Activated B cell treated with CpG ODN at 0.5 μM for 24 hours (primary cell): ENCODE data around the gene PRAC2. TPM values are rescaled to one million over a fixed set of nuclear protein-coding genes. Genes with fewer than 3 reads are reported as not detected.
"Not testable (repeated sequence)": the region's sequence is repeated elsewhere in the genome, so short reads cannot be mapped to it uniquely, and the experiment has no call there.

ENCODE experiments used
- ATAC-seq: fragments of 200-7000 bp; cut with Tn5 transposase; one replicate; pipeline ENCODE4 v1.10.0; 2021; ENCODE audit warnings: low read depth, mild to moderate bottlenecking, moderate library complexity
- CTCF ChIA-PET: fragments of 350-600 bp; sonication (Branson Sonifier 250); formaldehyde crosslinking; loops from one replicate; lab custom pipeline; 2021; ENCODE audit warnings: antibody characterized with exemption; lab: Charles Lee
- POLR2A ChIA-PET: fragments of 350-600 bp; sonication (Branson Sonifier 250); formaldehyde crosslinking; loops from one replicate; lab custom pipeline; 2021; ENCODE audit warnings: antibody characterized with exemption; lab: Charles Lee
- DNase-seq: peaks from one replicate; pipeline ENCODE4 v3.0.0; 2022
- H3K27ac Mint-ChIP-seq: one replicate; pipeline ENCODE4 v1.8.0; 2020; ENCODE audit warnings: mixed read lengths
- H3K27me3 Mint-ChIP-seq: one replicate; pipeline ENCODE4 v1.8.0; 2021; ENCODE audit warnings: mixed read lengths
- H3K36me3 Mint-ChIP-seq: one replicate; pipeline ENCODE4 v1.8.0; 2021; ENCODE audit warnings: low read depth, mixed read lengths
- H3K4me1 Mint-ChIP-seq: one replicate; pipeline ENCODE4 v1.8.0; 2021; ENCODE audit warnings: mixed read lengths
- H3K4me3 Mint-ChIP-seq: one replicate; pipeline ENCODE4 v1.8.0; 2020; ENCODE audit warnings: mild to moderate bottlenecking, mixed read lengths
- H3K9me3 Mint-ChIP-seq: one replicate; pipeline ENCODE4 v1.8.0; 2020; ENCODE audit warnings: mixed read lengths
- intact Hi-C: fragments of 100-400 bp; cut with micrococcal nuclease; formaldehyde crosslinking; loops from one replicate; pipeline ENCODE4 v1.15.1; 2024
- total RNA-seq: library from RNA; stranded (reverse); gene quantifications from 2 replicates; pipeline ENCODE4 v1.2.3, GENCODE V29; 2022
- TF ChIP-seq, protein P1 (sequence below): fragments of 200-600 bp; IDR thresholded peaks from one replicate; pipeline ENCODE4 v1.8.0; 2022; ENCODE audit warnings: antibody characterized with exemption, mild to moderate bottlenecking

Gene PRAC2
- total RNA-seq, 1 donor from 2014 or later = not detected

DNA sequence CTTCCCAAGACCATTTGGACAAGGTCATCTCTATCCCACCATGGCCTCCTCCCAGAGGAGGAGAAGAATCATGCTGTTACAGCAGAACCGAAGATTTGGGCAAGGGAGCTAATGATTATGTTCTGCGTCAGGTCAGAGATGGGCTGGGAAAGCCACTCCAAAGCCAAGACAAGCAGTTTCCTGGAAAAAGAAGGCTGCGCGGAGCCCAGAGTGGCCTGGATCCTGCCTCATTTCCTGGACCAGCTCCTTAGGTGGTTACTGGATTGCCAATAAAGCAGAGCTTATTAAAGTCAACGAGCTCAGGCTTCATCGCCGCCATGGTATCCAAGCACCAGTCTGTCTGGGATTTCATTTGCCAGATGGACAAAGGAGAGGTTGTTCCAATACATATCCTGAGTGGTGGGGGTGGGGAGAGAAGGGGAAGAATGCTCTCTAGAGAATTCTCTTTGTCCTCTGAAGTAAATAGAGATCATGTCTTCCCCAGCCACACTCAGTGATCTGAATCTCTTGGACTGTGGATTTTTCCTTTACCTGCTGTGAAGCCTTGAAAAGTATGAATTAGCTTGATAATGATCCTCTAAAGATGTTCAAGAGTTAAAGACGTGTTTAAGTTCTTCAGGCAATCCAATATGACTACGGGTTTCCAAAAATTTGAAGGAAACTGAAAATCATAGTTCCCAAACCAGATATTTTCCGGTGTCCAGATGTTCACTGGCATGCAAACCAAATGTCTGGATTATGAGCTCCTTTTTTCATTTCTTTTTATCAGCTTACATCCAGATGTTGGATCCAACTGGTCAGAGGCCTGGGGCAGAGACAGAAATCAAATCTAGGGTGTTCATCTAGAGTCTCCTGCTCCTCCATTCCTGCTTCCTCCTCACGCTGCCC, 18.4 kb upstream of the PRAC2 start:
- Mint-ChIP-seq H3K27me3 (peaks cover 50% of the 10 kb centered on the region), H3K27ac (no peak overlapping the region), H3K4me3 (no peak overlapping the region), H3K9me3 (no peaks in the 10 kb centered on the region), H3K36me3 (no peaks in the 10 kb centered on the region), H3K4me1 (no peaks in the 10 kb centered on the region)
- CTCF ChIA-PET = interaction anchor here (1.0 to 1.5 kb wide), 3 partner anchors 26 to 33 kb away, joined by 3 to 11 read pairs (median 4); no protein-coding TSS in a partner anchor
- ATAC-seq (no peak), DNase-seq (no peak)
- intact Hi-C loops = no loop called here
- POLR2A ChIA-PET = no interaction called here
- TF ChIP-seq, protein P1, sequence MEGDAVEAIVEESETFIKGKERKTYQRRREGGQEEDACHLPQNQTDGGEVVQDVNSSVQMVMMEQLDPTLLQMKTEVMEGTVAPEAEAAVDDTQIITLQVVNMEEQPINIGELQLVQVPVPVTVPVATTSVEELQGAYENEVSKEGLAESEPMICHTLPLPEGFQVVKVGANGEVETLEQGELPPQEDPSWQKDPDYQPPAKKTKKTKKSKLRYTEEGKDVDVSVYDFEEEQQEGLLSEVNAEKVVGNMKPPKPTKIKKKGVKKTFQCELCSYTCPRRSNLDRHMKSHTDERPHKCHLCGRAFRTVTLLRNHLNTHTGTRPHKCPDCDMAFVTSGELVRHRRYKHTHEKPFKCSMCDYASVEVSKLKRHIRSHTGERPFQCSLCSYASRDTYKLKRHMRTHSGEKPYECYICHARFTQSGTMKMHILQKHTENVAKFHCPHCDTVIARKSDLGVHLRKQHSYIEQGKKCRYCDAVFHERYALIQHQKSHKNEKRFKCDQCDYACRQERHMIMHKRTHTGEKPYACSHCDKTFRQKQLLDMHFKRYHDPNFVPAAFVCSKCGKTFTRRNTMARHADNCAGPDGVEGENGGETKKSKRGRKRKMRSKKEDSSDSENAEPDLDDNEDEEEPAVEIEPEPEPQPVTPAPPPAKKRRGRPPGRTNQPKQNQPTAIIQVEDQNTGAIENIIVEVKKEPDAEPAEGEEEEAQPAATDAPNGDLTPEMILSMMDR = no peak

DNA sequence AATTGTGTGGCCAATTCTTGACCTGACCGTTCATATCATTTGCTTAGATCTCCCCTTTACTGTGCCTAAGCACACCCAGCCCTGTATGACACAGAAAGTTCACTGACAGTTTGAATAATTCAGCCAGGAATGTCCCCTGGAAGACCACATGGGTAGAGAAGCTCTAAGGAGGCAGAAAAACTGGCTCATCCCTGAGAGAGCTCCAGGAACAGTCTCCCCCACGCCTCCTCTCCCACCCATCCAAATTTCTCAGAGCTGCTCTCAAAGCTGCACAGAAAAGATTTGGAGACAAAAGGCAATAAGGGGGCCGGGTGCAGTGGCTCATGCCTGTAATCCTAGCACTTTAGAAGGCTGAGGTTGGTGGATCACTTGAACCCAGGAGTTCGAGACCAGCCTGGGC, 11.9 kb upstream of the PRAC2 start:
- DNase-seq = no peak
- no peak for ATAC-seq
- Mint-ChIP-seq H3K27ac (no peak overlapping the region), H3K27me3 (peaks cover 64% of the 10 kb centered on the region), H3K4me3 (no peak overlapping the region), H3K36me3 (no peaks in the 10 kb centered on the region), H3K4me1 (no peaks in the 10 kb centered on the region), H3K9me3 (no peaks in the 10 kb centered on the region)
- ChIA-PET CTCF (no interaction called here), POLR2A (no interaction called here)
- TF ChIP-seq, protein P1 = no peak
- intact Hi-C loops = no loop called here

DNA sequence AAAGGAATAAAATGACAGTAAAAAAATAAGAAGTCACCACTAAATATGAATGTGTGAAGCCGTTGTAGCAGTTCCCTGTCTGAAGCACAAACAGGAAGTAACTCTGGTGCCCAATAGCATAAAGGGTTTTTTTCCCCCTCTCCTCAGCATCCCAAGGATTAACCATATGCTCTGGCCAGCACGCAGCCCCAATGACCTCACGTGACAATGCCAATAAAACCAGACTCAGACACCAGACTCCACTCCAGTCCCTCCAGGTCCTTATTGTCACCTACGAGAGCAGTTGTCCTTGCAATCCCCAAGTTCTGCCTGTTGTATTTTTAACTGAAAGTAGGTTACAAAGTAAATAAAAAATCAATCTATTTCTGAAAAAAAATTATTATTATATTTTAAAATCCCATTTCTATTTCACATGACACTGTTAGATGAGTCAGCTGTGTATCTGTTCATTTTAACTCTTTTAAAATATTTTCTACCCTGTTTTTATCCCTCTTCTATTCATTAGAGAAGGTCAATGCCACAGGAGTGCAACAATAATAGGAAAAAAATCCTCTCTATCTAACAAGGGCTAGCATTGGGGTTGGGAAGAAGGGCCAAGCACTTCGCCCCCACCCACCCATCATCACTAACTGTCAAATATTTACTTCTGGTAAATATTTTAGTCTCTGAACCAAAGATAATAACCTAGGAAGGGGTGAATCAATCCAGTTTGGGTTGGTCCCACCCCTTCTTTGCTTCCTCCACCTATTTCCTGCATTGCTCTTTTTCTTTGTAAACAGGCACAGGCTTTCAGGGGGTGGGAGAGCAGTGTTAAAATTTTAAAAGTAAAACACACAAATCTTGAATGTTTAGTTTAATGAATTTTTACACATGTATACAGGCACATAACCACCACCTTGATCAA, 7.2 kb upstream of the PRAC2 start:
- no peak overlapping the region for H3K4me3 Mint-ChIP-seq
- peaks cover 69% of the 10 kb centered on the region for H3K27me3 Mint-ChIP-seq
- TF ChIP-seq, protein P1 = no peak
- DNase-seq (no peak), ATAC-seq (no peak)
- H3K9me3 Mint-ChIP-seq = peaks cover 5% of the 10 kb centered on the region
- POLR2A ChIA-PET = no interaction called here
- H3K4me1 Mint-ChIP-seq = peaks cover 13% of the 10 kb centered on the region
- intact Hi-C loops = loop anchor here (5.0 kb wide), 1 partner anchor 282 kb away; the partner anchor contains the start of gene IGF2BP1
- CTCF ChIA-PET = no interaction called here
- H3K36me3 Mint-ChIP-seq = peaks cover 1% of the 10 kb centered on the region
- H3K27ac Mint-ChIP-seq = no peak overlapping the region

DNA sequence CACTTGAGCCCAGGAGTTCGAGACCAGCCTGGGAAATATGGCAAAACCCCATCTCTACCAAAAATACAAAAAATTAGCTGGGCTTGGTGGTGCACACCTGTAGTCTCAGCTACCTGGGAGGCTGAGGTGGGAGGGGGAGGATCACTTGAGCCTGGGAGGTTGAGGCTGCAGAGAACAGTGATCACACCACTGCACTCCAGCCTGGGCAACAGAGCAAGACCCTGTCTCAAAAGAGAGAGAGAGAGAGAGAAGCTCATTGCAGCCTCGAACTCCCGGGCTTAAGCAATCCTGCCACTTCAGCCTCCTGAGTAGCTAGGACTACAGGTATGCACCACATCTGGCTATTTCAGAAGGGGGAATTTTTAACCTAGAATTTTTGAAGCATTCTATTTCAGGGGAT, 6.4 kb upstream of the PRAC2 start:
- H3K27ac Mint-ChIP-seq, POLR2A ChIA-PET, H3K9me3 Mint-ChIP-seq, H3K4me3 Mint-ChIP-seq, H3K36me3 Mint-ChIP-seq, DNase-seq, ATAC-seq: not testable (repeated sequence)
- CTCF ChIA-PET = interaction anchor here (1.1 kb wide), 1 partner anchor 381 kb away, joined by 3 read pairs; no protein-coding TSS in a partner anchor
- intact Hi-C loops = loop anchor here (5.0 kb wide), 1 partner anchor 281 kb away; the partner anchor contains the start of gene IGF2BP1
- Mint-ChIP-seq H3K4me1 (peaks cover 13% of the 10 kb centered on the region), H3K27me3 (peaks cover 66% of the 10 kb centered on the region)

DNA sequence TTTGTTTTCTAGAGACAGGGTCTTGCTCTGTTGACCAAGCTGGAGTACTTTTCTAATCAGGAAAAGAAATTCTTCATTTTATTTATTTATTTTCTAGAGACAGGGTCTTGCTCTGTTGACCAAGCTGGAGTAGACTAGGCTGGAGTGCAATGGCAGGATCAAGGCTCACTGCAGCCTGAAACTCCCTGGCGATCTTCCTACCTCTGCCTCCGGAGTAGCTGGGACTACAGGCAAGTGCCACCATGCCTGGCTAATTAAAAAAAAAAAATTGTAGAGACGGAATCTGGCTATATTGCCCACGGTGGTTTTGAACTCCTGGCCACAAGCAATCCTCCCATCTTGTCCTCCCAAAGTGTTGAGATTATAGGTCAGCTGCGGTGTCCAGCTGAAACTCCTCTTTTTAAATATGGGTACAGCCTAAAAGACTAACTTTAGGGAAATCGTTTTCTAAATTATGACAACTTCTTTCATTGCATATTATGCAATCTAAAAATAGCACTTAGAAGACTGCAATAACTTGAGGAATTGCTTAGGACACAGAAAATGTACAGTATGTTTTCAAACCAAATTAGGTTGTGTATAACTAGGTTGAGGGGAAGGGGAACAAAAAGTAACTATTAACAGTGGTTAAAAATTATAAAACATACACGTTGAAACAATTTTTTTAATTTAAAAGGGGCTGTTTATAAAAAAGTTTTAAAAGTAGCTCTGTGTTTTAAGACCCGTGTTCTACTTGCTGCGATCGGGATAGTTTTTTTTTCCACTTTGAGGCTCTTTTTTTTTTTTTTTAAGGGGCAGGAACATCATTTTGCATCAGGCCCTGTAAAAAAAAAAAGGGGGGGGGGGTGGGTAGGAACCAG, 5.4 kb upstream of the PRAC2 start:
- TF ChIP-seq, protein P1 = no peak
- Mint-ChIP-seq H3K27me3 (peaks cover 70% of the 10 kb centered on the region), H3K36me3 (peaks cover 1% of the 10 kb centered on the region), H3K4me3 (no peak overlapping the region), H3K4me1 (peaks cover 13% of the 10 kb centered on the region), H3K27ac (no peak overlapping the region), H3K9me3 (peaks cover 5% of the 10 kb centered on the region)
- ATAC-seq (no peak), DNase-seq (no peak)
- ChIA-PET CTCF (interaction anchor here (1.1 kb wide), 1 partner anchor 382 kb away, joined by 3 read pairs; no protein-coding TSS in a partner anchor), POLR2A (interaction anchor here (0.6 kb wide), 1 partner anchor 140 kb away, joined by 10 read pairs; no protein-coding TSS in a partner anchor)
- intact Hi-C loops = loop anchor here (2.0 to 5.0 kb wide), 2 partner anchors 105 to 280 kb away; partner anchors contain the start of gene IGF2BP1
